Naive thymus-derived CD4-positive, alpha-beta T cell (primary cell): ENCODE results near the gene HNRNPA1L2. TPM values are rescaled to one million over a fixed set of nuclear protein-coding genes. Genes with fewer than 3 reads are reported as not detected.
A peak's percentile ranks its signal among the peaks of the same experiment; 100 is the strongest.
"Not testable (repeated sequence)": the region's sequence is repeated elsewhere in the genome, so short reads cannot be mapped to it uniquely, and the experiment has no call there.

Experiments used
- ATAC-seq: fragments of 150-1000 bp; cut with Tn5 transposase; 2 replicates; pipeline ENCODE4 v1.10.0; 2021; ENCODE audit warnings: mild to moderate bottlenecking, moderate library complexity
- CTCF ChIA-PET: fragments of 350-600 bp; sonication (Branson Sonifier 250); formaldehyde crosslinking; loops from one replicate; lab custom pipeline; 2021; ENCODE audit warnings: antibody characterized with exemption; lab: Charles Lee
- POLR2A ChIA-PET: fragments of 350-600 bp; sonication (Branson Sonifier 250); formaldehyde crosslinking; loops from one replicate; lab custom pipeline; 2021; ENCODE audit warnings: antibody characterized with exemption, inconsistent platforms; lab: Charles Lee
- DNase-seq, 9 donors: peaks; one replicate each; pipeline versions ENCODE4 v3.0.0 to v3.0.0-alpha.2; 2020 to 2022; ENCODE audit warnings: mixed read lengths in 1 of 9
- H3K27ac ChIP-seq: one replicate; pipeline ENCODE4 v1.7.0; 2013; ENCODE audit warnings: mild to moderate bottlenecking, low read depth, low read length, moderate library complexity
- H3K27me3 ChIP-seq, 2 donors: one replicate each; pipeline ENCODE4 v1.7.0; 2013; ENCODE audit warnings: low read length in 2 of 2, mild to moderate bottlenecking in 2 of 2, moderate library complexity in 2 of 2; ENCODE audit not compliant: control insufficient read depth in 2 of 2, insufficient read depth in 2 of 2
- H3K36me3 ChIP-seq, 3 experiments: 1 replicate in 2 of 3; 2 replicates in 1 of 3; pipeline ENCODE4 v1.7.0; 2013; ENCODE audit warnings: low read length in 3 of 3, mild to moderate bottlenecking in 3 of 3, moderate library complexity in 1 of 3; ENCODE audit not compliant: insufficient read depth in 3 of 3, control insufficient read depth in 2 of 3
- H3K4me1 ChIP-seq, 2 donors: one replicate each; pipeline ENCODE4 v1.7.0; 2013; ENCODE audit warnings: low read length in 2 of 2, mild to moderate bottlenecking in 2 of 2, moderate library complexity in 1 of 2; ENCODE audit not compliant: control insufficient read depth in 2 of 2, insufficient read depth in 2 of 2
- H3K4me3 ChIP-seq: 2 replicates; pipeline ENCODE4 v1.7.0; 2013; ENCODE audit warnings: mild to moderate bottlenecking, low read length
- H3K9me3 ChIP-seq, 3 experiments: 1 replicate in 2 of 3; 2 replicates in 1 of 3; pipeline ENCODE4 v1.7.0; 2013; ENCODE audit warnings: low read length in 3 of 3; ENCODE audit not compliant: control insufficient read depth in 2 of 3
- H3K27ac Mint-ChIP-seq, 9 donors: one replicate each; pipeline ENCODE4 v1.8.0; 2020 to 2022; ENCODE audit warnings: mixed read lengths in 9 of 9, mild to moderate bottlenecking in 8 of 9, moderate library complexity in 5 of 9, inconsistent platforms in 2 of 9
- H3K27me3 Mint-ChIP-seq, 5 donors: one replicate each; pipeline ENCODE4 v1.8.0; 2021 to 2022; ENCODE audit warnings: mixed read lengths in 5 of 5, mild to moderate bottlenecking in 1 of 5
- H3K36me3 Mint-ChIP-seq, 5 donors: one replicate each; pipeline ENCODE4 v1.8.0; 2020 to 2022; ENCODE audit warnings: mixed read lengths in 5 of 5, mild to moderate bottlenecking in 3 of 5, inconsistent platforms in 1 of 5
- H3K4me1 Mint-ChIP-seq, 7 donors: one replicate each; pipeline ENCODE4 v1.8.0; 2020 to 2022; ENCODE audit warnings: mixed read lengths in 7 of 7, mild to moderate bottlenecking in 3 of 7, inconsistent platforms in 1 of 7
- H3K4me3 Mint-ChIP-seq, 10 donors: one replicate each; pipeline ENCODE4 v1.8.0; 2020 to 2022; ENCODE audit warnings: mild to moderate bottlenecking in 10 of 10, mixed read lengths in 10 of 10, moderate library complexity in 6 of 10, inconsistent platforms in 2 of 10
- H3K9me3 Mint-ChIP-seq, 11 donors: one replicate each; pipeline ENCODE4 v1.8.0; 2020 to 2022; ENCODE audit warnings: mixed read lengths in 11 of 11, mild to moderate bottlenecking in 4 of 11, inconsistent platforms in 1 of 11, moderate library complexity in 1 of 11
- intact Hi-C, 2 donors: fragments of 100-400 bp; cut with micrococcal nuclease; formaldehyde crosslinking; loops; one replicate each; pipeline ENCODE4 v1.15.1; 2023
- polyA plus RNA-seq, 2 donors: library from polyadenylated mRNA; unstranded; fragments of 300-500 nt; fragmentation: Illumina TruSeq; gene quantifications; one replicate each; pipeline ENCODE4 v1.2.3, GENCODE V29; 2021
- total RNA-seq, 6 experiments: library from RNA in 5 of 6; stranded (reverse) in 5 of 6; gene quantifications; 1 replicate in 5 of 6; 2 replicates in 1 of 6; pipeline ENCODE4 v1.2.3 and lab custom pipeline; 2021 to 2026

Gene HNRNPA1L2
- total and polyA plus RNA-seq, 7 experiments from 2014 or later: 8.0 to 21.1 (median 13.8) TPM

DNA sequence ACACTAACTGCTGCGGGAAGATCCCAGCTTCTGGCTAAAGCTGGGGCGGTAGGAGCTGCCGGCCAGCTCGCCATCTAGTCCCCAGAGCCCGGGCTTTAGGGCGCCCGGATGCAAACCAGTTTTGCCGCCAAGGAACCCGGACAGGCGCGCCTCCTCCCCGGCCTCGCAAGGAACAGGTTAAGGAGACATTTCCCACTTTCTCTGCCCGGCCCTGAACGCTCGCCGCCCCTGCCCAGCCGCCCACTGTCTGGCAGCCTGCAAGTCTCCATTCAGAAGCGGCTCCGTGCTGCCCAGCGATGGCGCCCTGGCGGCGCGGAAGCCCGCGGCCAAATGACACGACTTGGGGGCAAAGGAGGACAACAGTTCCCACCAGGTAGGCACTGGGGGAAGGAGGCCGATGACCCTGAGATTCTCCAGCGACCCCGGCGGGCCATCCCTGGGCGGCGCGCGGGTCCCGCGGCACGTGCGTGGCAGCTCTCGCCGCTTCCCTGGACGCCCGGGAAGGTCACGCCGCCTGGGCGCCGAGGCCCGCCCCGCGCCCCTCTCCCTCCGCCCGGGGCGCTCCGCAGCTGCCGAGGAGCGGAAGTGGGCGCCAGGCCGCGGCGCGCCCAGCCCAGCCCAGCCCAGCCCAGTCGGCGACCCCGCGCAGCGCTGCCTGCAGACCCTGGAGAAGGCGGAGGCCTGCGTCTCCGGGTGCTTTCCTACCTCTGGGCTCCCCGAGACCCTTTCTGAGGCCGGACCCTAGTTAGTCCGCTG, 42.2 kb upstream of the HNRNPA1L2 start:
- peaks cover 0 to 5% of the 10 kb centered on the region in 2 donors for H3K4me1 ChIP-seq
- no peak overlapping the region for H3K27ac ChIP-seq
- H3K27me3 ChIP-seq: no peaks in the 10 kb centered on the region
- Mint-ChIP-seq H3K27me3 (peaks cover 18 to 48% (median 38%) of the 10 kb centered on the region in 5 donors), H3K9me3 (peaks cover 0 to 2% (median 0%) of the 10 kb centered on the region in 11 donors), H3K4me1 (peaks cover 5 to 16% (median 12%) of the 10 kb centered on the region in 7 donors), H3K36me3 (peaks cover 0 to 3% (median 0%) of the 10 kb centered on the region in 5 donors), H3K27ac (no peak overlapping the region), H3K4me3 (peak overlapping the region; percentile 59 to 83 (median 77))
- ATAC-seq (peak; percentile 31), DNase-seq (peak in 1 of 9 donors; percentile 35)
- ChIA-PET POLR2A (no interaction called here), CTCF (no interaction called here)
- H3K36me3 ChIP-seq: no peaks in the 10 kb centered on the region
- H3K9me3 ChIP-seq: no peaks in the 10 kb centered on the region
- H3K4me3 ChIP-seq: no peak overlapping the region
- intact Hi-C loops: no loop called here

- Histone ChIP-seq H3K36me3 (no peaks in the 10 kb centered on the region), H3K27ac (no peak overlapping the region), H3K9me3 (no peaks in the 10 kb centered on the region), H3K4me3 (no peak overlapping the region), H3K4me1 (peaks cover 0 to 5% of the 10 kb centered on the region in 2 donors), H3K27me3 (no peaks in the 10 kb centered on the region)
- H3K36me3 Mint-ChIP-seq: peaks cover 0 to 3% (median 0%) of the 10 kb centered on the region in 5 donors
- intact Hi-C loops: no loop called here
- ATAC-seq (no peak), DNase-seq (no peak)
- peaks cover 18 to 42% (median 38%) of the 10 kb centered on the region in 5 donors for H3K27me3 Mint-ChIP-seq
- peak overlapping the region in 8 of 10 donors; percentile 21 to 69 (median 47) for H3K4me3 Mint-ChIP-seq
- H3K4me1 Mint-ChIP-seq: peaks cover 5 to 16% (median 12%) of the 10 kb centered on the region in 7 donors
- ChIA-PET CTCF (no interaction called here), POLR2A (no interaction called here)
- no peak overlapping the region for H3K27ac Mint-ChIP-seq
- H3K9me3 Mint-ChIP-seq: peaks cover 0 to 2% (median 0%) of the 10 kb centered on the region in 11 donors
These were observed 41.6 kb upstream of the HNRNPA1L2 start for GRCh38 chr13:52600666-52601065.

GRCh38 chr13:52603316-52603715, 38.9 kb upstream of the HNRNPA1L2 start:
- intact Hi-C loops, H3K27ac ChIP-seq, H3K36me3 ChIP-seq, DNase-seq, H3K4me1 ChIP-seq, H3K9me3 Mint-ChIP-seq, ATAC-seq, POLR2A ChIA-PET, H3K4me3 Mint-ChIP-seq, H3K4me3 ChIP-seq, H3K9me3 ChIP-seq, H3K36me3 Mint-ChIP-seq, H3K27ac Mint-ChIP-seq, CTCF ChIA-PET, H3K27me3 ChIP-seq: not testable (repeated sequence)
- Mint-ChIP-seq H3K4me1 (peaks cover 6 to 16% (median 12%) of the 10 kb centered on the region in 7 donors), H3K27me3 (peaks cover 20 to 27% (median 26%) of the 10 kb centered on the region in 5 donors)

DNA sequence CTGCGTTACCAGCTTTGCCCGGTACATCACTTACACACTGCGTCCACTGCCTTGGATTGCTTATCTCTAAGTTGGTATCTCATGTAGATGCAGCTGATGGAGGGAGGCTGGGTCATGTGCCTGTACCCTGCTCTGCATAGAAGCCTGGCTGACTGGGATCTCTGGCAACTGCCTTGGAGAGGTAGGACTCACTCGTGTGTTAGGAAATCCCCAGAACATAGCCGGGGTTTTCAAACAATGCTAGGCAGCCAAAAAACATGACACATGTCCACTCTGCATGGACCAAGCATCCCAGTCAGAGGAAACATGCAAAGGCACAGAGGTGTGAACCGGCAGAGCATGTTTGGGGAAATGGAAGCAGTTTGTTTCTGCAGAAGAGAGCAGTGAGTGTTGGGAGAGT, 36.1 kb upstream of the HNRNPA1L2 start:
- H3K27ac Mint-ChIP-seq, H3K27ac ChIP-seq, H3K4me3 ChIP-seq, H3K4me1 ChIP-seq, POLR2A ChIA-PET, H3K27me3 ChIP-seq, H3K4me3 Mint-ChIP-seq, intact Hi-C loops, H3K36me3 Mint-ChIP-seq, H3K36me3 ChIP-seq, ATAC-seq, CTCF ChIA-PET, DNase-seq, H3K4me1 Mint-ChIP-seq, H3K9me3 ChIP-seq, H3K9me3 Mint-ChIP-seq: not testable (repeated sequence)
- H3K27me3 Mint-ChIP-seq: peaks cover 4 to 11% (median 5%) of the 10 kb centered on the region in 5 donors

- peaks cover 5 to 11% (median 5%) of the 10 kb centered on the region in 5 donors for H3K27me3 Mint-ChIP-seq
- H3K36me3 ChIP-seq, H3K27ac ChIP-seq, H3K9me3 ChIP-seq, DNase-seq, H3K9me3 Mint-ChIP-seq, intact Hi-C loops, ATAC-seq, H3K4me1 ChIP-seq, H3K36me3 Mint-ChIP-seq, H3K4me3 ChIP-seq, H3K27ac Mint-ChIP-seq, CTCF ChIA-PET, H3K4me1 Mint-ChIP-seq, H3K27me3 ChIP-seq, H3K4me3 Mint-ChIP-seq: not testable (repeated sequence)
- POLR2A ChIA-PET: interaction anchor here (0.7 kb wide), 1 partner anchor 46 kb away, joined by 3 read pairs; the partner anchor contains the start of gene SUGT1
These were observed 35.4 kb upstream of the HNRNPA1L2 start for GRCh38 chr13:52606795-52607194.

GRCh38 chr13:52608184-52608583, 34.0 kb upstream of the HNRNPA1L2 start:
- H3K27ac Mint-ChIP-seq: peak overlapping the region in 1 of 9 donors; percentile 38
- DNase-seq, H3K4me1 ChIP-seq, H3K27me3 Mint-ChIP-seq, H3K36me3 ChIP-seq, H3K9me3 ChIP-seq, POLR2A ChIA-PET, H3K27me3 ChIP-seq, H3K4me3 ChIP-seq, H3K4me1 Mint-ChIP-seq, ATAC-seq, H3K27ac ChIP-seq, H3K4me3 Mint-ChIP-seq, H3K9me3 Mint-ChIP-seq, H3K36me3 Mint-ChIP-seq: not testable (repeated sequence)
- CTCF ChIA-PET: interaction anchor here (0.6 to 2.0 kb wide), 2 partner anchors 162 to 360 kb away, joined by 3 to 11 read pairs; no protein-coding TSS in a partner anchor
- intact Hi-C loops: loop anchor here in 1 of 2 donors (2.0 kb wide), 1 partner anchor 201 kb away; no protein-coding TSS in a partner anchor
